HL-60 (cell line): ENCODE measurements around the gene ZNF490.
A peak's percentile ranks its signal among the peaks of the same experiment; 100 is the strongest.

Experiments used
- CTCF ChIP-seq: IDR thresholded peaks from one replicate; pipeline ENCODE4 v1.5.1; 2011; ENCODE audit warnings: low read length, control low read depth, inconsistent platforms; ENCODE audit not compliant: insufficient read depth
- GABPA ChIP-seq: IDR thresholded peaks from 2 replicates; pipeline ENCODE4 v1.6.1; 2012; ENCODE audit warnings: low read depth
- POLR2AphosphoS5 ChIP-seq: IDR thresholded peaks from 2 replicates; pipeline ENCODE4 v1.6.1; 2012; ENCODE audit warnings: low read depth
- REST ChIP-seq: IDR thresholded peaks from 2 replicates; pipeline ENCODE4 v1.6.1; 2012; ENCODE audit warnings: low read depth; ENCODE audit not compliant: insufficient replicate concordance

GRCh38 chr19:12610540-12611360 is at the start of gene ZNF490, which contains the start of gene ZNF791:
- TF ChIP-seq POLR2AphosphoS5 (peak; percentile 83), CTCF (no peak), GABPA (peak; percentile 98), REST (peak; percentile 53)
